NCI-H345 treated with DMSO at 0.1 percent for 48 hours (cell line): ENCODE results near the gene OVOL2.

Source experiments
- DNase-seq: peaks from one replicate; lab custom pipeline; 2025; ENCODE audit not compliant: unreplicated experiment; lab: John Stamatoyannopoulos, UW

OVOL2 gene

DNA sequence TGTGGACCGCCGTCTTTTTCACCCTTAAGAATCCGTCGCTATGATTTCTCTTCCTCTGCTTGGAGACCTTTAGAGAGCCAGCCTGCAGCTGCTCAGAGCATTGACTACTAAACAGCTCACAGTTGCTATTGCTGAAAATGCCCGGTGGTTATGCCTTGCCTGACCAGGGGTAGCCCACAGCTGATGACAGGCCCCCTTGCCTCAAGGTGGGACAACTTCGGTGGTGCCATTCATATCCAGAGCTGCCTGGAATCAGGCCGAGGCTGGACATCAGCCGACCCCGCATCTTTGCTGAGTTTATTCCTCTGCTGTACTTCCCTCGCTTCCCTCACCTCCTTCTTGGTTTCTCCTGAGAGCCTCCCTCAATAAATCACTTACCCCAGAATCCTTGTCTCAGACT lies 39.6 kb downstream of the OVOL2 start:
- no peak for DNase-seq

DNA sequence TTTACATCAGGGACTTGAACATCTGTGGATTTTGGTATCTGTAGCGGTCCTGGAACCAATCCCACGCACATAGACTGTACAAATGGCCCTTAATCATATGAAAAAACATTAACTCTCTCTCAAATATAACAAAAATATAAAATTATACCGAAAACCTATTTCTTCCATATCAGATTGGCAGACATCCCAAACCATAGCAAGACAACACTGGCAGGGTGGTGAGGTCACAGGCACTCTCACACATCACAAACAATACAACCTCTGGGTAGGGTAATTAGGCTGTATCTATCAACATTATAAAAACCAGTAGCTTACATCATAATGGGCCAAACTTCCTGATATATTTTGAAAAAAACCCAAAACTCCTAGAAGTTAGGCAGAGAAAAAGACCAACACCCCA lies 40.9 kb downstream of the OVOL2 start:
- no peak for DNase-seq

DNA sequence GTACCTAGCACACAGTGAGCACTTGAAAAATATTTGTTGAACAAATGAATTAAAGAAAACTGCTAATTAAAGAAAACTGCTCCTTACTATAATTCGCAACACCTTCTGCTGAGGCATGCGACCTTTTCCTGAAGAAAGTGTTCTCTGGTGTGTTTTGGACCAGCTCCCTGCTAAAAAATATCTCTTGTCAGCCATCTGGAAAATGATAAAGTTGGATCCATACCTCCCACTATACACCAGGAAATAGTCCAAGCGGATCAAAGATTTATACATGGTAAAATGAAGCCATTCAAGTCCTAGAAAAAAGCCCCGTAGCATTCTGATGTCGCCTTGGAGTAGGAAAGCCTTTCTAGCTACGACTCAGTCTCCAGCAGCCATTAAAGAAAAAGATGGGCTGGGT lies 43.3 kb downstream of the OVOL2 start:
- DNase-seq, result no peak

DNA sequence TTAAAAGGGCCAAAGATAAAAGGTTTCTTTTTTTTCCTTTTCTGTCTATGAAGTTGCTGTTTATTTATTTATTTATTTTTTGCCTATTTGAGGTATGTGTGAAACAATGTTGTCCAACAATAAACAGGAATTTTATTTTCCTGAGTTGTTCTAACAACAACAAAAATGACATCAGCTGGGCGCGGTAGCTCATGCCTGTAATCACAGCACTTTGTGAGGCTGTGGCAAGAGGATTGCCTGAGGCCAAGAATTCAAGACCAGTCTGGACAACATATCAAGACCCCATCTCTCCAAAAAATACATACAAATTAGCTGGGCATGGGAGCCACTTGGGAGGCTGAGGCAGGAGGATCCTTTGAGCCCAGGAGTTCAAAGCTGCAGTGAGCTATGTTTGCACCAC lies 44.8 kb downstream of the OVOL2 start:
- no peak for DNase-seq

DNA sequence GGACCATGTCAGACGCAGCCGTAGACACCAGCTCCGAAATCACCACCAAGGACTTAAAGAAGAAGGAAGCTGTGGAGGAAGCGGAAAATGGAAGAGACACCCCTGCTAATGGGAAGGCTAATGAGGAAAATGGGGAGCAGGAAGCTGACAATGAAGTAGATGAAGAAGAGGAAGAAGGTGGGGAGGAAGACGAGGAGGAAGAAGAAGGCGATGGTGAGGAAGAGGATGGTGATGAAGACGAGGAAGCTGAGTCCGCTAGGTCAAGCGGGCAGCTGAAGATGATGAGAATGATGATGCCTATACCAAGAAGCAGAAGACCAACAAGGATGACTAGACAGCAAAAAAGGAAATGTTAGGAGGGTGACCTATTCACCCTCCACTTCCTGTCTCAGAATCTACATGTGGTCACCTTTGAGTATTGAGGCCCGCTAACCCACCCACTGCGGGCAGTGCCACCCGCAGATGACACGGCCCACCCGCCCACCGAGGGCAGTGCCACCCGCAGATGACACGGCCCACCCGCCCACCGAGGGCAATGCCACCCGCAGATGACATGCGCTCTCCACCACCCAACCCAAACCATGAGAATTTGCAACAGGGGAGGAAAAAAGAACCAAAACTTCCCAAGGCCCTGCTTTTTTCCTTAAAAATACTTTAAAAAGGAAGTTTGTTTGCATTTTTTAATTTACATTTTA lies 45.6 kb downstream of the OVOL2 start:
- no peak for DNase-seq

DNA sequence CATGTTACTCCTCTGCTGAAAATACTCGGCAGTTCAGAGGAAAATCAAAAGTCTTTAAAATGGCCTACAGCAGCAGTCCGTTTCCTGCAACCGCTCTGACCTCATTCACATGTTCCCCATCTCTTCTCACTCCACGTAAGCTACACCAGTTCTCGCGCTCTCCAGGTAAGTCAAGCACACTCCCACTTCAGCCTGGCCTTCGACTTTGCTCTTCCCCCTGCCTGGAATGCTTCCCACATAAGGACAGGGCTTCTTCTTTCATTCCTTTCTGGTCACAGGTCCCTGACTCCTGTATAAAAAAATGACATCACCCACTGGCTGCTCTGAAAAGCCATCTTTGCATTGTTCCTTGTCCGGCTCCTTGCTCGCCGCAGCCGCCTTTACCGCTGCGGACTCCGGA lies 46.2 kb downstream of the OVOL2 start:
- no peak for DNase-seq

DNA sequence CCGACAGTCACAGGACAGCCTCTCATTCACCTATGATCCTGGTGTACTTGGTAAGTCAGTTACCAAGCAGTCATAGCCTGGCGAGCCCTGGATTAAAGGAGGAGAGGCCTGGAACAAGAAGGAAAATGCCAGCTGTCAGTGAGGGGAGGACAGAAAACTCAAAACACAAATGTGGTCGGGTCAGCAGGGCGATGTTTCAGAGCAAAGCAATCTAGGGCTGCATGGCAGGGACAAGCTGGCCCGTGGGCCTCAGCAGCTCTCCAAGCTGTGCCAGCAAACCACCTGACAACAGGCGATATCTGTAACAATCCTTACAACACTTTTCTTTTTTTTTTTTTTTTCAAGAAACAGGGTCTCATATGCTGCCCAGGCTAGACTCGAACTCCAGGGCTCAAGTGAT lies 48.6 kb downstream of the OVOL2 start:
- DNase-seq, result no peak

DNA sequence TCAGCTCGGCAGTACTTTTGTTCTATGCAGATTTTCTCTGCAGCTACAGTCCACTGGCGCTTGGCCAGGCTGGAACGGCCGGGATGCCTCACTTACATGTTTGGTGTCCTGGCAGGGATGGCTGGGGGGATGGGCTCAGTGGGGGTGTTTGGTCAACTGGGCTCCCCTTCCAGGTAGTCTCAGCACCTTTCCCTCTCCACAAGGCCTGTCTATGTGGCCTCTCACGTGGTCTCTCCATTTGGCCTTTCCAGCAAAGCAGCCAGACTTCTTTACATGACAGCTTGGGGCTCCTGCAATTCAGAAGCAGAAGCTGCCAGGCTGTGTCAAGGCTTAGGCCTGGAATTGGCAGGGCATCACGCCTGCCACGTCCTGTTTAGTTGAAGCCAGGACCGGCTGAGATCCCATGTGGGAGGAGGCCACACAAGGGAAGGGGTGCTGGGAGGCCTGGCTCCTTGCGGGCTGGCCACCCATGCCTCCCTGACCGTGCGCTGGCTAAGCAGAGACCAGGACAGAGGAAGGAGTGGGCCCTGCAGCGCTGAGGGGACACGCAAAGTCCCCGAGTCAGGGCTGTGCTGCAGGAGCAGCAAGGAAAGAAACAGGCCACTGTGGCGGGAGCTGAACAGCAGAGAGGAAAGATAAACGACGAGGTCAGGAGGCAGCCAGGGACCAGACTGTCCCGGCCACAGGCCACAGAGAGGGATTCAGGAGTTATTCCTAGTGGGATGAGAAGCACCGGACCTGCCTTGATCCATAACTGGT lies 50.0 kb downstream of the OVOL2 start:
- no peak for DNase-seq

DNA sequence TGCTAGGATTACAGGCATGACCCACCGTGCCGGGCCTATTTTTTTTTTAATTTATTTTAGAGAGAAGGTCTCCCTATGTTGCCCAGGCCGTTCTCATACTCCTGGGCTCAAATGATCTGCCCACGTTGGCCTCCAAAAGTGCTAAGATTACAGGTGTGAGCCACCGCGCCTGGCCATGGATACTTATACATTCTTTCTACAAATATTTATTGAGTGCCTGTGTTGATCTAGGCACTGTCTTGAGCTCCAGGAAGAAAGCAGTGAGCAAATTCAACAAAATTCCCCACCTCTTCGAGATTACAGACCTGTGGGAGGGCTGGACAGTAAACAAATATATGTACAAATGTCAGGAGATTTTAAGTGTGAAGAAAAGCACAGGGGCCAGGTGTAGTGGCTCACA lies 51.0 kb downstream of the OVOL2 start:
- no peak for DNase-seq

DNA sequence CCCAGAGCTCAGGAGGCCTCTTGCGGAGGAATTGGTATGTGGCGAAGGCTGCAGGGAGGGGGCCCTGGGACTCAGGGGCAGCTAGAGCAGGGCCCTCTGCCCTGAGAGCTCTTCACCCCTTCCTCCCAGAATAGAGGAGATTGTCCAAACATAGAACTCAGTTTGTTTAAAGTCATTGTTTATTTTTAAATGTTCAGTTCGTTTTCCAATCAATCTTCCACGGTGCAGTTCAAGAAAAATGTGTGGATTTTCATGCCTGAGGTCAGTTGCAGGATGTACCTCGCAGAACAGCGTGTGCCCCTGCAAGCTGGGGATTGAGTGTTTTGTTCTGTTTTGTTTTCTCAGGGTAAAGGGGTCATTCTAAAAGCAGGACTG lies 51.7 kb downstream of the OVOL2 start:
- DNase-seq, result no peak

DNA sequence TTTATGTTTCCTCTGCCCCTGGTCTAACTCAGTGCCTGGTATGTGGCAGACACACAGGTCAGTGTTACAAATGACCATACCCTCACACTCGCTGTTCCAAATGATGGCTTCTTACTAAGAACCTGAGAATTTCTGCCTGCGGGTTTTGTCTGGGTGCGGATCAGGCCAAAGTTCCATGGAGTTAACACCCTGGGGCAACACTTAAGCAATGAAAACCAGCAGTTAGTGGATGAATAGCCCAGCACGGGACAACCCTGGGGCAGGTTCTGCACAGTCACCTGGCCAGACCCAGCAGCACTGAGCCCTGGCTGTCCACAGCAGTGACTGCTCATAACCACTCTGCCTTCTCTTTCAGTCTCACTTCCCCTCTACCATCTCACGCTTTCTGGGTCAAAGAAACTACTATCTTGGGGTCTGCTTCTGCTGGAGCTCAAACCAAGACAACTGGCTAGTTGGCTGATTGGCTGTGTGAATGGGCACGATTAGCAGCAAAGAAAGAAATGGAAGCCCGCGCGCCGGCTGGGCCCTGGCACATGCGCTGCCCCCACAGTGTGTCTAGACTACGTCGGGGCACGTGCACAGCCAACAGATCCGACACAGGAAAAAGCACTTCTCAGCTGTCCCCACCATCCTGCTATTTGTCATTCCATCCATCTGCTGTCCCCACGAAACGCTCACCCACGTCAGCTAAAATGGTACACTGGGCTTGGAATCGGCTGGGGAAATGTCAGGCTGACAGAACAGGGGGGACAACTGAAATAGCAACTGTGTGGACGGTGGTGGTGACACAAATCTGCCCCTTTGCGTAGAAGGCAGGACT lies 52.3 kb downstream of the OVOL2 start:
- no peak for DNase-seq

DNA sequence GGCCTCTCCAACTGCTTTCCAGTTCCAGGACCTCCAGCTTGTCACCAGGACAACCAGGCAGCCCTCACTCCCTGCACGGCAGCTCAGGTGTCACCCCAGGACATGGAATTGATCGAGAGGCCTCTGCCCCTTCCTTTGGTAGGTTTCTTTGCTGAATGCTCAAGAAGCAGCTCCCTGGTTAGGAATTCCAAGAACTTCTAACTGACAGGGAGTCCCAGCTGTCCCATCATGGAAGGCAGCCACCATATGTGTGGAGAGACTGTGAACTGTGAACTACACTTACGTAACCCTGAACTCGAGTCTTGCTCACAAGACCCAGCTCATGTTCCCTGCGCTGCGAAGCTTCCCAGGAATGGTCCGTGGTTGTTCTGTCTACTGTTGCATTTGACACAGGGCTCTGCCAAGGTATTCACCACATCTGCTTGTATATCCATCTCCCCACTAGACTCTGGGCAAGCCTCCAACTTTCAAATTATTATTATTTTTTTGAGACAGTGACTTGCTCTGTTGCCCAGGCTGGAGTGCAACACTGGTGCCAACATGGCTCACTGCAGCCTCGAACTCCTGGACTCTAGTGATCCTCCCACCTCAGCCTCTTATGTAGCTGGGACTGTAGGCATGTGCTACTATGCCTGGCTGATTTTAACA lies 53.2 kb downstream of the OVOL2 start:
- DNase-seq, result no peak

DNA sequence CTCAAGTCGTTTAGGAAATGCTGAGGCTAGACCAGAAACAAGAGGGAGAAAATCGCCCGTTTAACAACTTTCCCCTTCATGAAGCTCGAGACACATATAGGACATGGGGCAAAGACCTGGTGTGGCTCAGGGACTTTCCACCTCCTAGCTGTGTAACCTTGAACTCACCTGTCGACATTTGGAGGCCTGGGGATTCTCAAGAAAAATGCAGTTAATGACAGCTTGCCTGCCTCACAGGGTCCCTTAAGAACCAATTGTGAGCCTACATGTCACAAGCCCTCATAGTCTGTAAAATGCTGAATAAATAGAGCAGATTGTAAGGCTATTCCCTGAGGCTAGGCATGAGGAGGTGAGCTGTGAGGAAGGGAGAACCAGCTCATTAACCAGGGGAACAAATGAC lies 53.8 kb downstream of the OVOL2 start:
- DNase-seq, result no peak

DNA sequence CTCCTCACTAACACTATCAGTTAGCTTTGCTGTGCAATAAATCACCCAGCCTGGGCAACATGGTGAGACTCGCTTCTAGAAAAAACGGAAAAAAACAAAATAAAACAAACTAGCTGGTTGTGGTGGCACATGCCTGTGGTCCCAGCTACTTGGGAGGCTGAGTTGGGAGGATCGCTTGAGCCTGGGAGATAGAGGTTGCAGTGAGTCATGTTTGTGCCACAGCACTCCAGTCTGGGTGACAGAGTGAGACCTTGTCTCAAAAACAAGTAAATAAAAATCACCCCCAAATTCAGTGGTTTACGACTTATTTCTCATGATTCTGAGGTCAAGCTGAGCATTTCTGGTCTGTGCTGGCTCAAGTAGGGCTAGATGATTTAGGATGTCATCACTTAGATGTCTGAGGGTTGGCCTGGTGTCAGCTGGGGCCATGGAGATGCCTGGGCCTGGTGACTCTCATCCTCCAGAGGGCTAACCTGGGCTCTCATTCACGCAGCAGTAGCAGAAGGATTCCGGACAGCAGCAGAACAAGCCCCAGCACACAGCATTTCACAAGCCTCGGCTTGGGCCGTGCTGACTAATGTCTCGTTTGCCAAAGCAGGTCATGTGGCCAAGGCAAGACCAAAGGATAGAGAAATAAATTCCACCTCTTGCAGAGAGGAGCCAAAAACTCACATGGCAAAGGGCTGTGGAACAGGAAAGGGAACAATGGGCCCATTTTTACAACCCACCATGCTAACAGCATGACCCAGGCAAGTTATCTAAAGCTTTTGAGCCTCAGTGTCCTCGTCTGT lies 56.4 kb downstream of the OVOL2 start:
- no peak for DNase-seq

DNA sequence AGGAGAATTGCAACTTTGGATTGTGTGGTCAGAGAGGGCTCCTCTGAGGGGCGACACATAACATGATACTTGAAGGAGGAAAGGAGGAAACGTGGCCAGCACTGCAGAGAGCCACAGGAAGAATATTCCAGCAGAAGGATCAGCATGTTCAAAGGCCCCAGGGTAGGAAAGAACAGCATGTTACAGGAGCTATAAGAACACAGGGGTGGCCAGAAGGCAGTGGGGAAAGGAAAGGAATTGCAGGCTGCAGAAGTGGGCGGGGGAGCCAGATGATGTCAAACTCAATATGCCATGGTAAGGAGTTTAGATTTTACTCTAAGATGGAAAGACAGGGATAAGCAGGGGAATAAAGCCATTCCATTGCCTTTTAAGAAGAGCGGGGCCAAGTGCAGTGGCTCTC lies 58.1 kb downstream of the OVOL2 start:
- DNase-seq, result no peak

DNA sequence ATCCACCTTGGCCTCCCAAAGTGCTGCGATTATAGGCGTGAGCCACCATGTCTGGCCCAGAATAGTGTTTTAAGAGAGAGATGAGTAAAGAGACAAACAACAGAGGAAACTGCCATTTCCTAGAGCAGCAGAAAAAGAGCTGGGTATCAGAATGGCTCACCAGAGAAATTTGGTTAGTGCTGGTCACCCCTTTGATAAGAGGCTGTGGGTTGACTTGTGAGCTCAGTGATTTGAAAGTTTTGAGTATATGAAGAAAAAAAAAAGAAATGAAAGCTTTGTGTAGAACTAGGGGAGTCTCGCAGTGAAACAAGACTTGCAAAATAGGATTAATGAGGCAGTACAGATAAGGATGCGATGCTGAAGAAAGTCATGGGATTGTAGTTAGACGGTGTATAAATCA lies 59.3 kb downstream of the OVOL2 start:
- DNase-seq, result no peak

DNA sequence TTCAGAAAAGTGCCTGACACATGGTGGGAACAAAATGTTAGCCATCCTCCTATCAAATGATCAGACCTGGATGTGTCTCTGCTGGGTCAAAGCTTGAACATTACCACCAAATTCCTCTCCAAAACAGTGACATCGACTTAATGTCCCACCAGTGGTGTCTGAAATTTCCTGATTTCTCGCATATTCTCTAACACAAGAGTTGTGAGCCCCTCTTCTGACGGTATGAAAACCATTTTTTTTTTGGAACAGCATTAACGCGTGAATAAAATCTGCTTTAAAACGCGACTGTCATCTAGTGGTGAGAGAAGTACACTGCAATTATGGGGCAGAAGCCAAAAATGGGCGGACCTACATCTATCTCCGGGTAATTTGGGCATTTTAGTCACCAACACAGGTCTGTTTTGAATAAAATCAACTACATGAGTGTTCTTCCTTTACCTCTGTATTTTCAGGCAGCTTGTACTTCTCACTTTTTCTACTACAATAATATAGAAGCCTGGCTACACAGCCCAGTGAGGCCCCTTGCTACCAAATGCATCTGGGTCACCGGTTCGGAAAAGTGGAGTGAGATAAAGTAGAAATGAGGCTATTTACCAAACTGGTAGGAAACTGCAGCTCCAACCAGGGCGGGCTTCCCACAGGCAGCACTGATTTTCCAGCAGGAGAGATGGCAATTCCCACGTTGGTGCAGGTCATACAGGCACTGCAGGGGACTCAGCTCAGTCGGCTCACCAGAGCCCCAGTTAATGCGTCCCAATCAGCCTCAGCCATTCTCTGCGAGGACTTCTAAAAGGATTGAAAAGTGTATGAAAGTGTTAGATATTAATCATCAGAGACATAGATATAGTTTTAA lies 61.5 kb downstream of the OVOL2 start:
- peak; percentile 47 for DNase-seq

DNA sequence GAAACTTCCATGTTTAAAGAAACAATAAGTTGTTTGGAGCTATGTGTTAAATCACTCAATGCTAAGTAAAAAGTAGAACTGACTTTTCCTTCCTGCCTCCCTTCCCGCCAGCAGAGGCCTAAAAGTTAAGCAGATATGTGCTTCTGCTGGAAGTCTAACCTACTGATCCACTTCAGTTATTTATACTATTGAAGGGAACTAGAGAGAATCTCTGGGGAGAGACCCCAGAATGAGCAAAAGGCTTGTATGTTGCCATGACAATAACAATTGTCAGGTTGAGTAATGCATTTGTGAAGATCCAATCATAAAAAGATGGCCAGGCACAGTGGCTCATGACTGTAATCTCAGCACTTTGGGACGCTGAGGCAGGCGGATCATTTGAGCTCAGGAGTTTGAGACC lies 64.2 kb downstream of the OVOL2 start:
- no peak for DNase-seq

DNA sequence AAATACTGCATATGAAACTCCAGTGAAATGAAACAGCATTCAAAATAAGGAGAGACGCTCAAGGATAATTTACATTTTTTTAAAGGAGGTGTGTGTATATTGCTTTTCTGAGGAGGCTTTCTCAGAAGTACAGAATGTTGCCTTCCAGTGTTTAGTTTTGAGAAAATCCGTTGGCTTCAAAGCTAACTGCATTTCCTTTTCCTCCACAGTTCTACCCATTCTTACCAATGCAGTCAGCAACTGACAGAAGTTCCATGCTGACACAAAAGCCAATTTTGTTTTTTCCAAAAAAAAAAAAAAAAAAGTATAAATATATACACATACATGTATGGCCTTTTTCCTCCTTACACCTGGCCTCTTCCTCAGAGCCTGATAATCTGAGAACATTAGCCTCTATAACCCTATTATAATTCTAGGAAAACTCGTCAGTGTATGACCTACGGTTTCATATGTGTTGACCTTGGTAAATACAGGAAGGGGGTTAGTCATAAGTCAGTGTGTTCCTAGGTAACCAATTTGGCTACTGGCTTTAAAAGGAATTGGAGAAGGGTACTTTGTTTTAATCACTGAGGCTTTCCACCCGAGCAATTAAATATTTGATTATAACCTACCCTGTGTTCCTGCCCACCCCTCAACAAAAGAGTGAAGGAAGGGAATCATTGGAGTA lies 64.7 kb downstream of the OVOL2 start:
- no peak for DNase-seq
